ENCODE measurements around the gene CHST8.

- TF ChIP-seq CTCF (IDR thresholded peaks at IDR 0.05; ENCODE audit: insufficient read depth, low read depth, low read length) (no peak), EZH2 (IDR thresholded peaks at IDR 0.05; ENCODE audit: insufficient read depth, low read length) (no peak)
Measured at GRCh38 chr19:33736787-33737186, 115.0 kb downstream of the CHST8 start.
